T-cell (primary cell): Measurements from ENCODE around the gene ATIC. TPM values are rescaled to one million over a fixed set of nuclear protein-coding genes. Genes with fewer than 3 reads are reported as not detected.

Experiments used
- ATAC-seq, 4 experiments: fragments of 200-7000 bp in 3 of 4; fragments of 150-1000 bp in 1 of 4; cut with Tn5 transposase; replicated peaks in 1 of 4; 1 replicate in 3 of 4; 2 replicates in 1 of 4; pipeline ENCODE4 v1.10.0; 2021; ENCODE audit warnings: moderate library complexity in 3 of 4, mild to moderate bottlenecking in 2 of 4, moderate number of reproducible peaks in 1 of 4
- CTCF ChIA-PET, 2 donors: fragments of 300-600 bp; sonication (Branson Sonifier 250); formaldehyde crosslinking; loops; one replicate each; lab custom pipeline; 2022; ENCODE audit warnings: antibody characterized with exemption in 2 of 2; lab: Charles Lee
- POLR2A ChIA-PET, 2 donors: fragments of 300-600 bp; sonication (Branson Sonifier 250); formaldehyde crosslinking; loops; one replicate each; lab custom pipeline; 2022; ENCODE audit warnings: antibody characterized with exemption in 2 of 2; lab: Charles Lee
- DNase-seq, 35 experiments: peaks; one replicate each; pipeline versions ENCODE4 v3.0.0 to v3.0.0-alpha.2; 2013 to 2023
- H3K27ac ChIP-seq: one replicate; pipeline ENCODE4 v1.5.1; 2013; ENCODE audit warnings: low read length
- H3K27me3 ChIP-seq, 2 experiments: replicated peaks in 1 of 2; 1 replicate in 1 of 2; 2 replicates in 1 of 2; pipeline versions ENCODE4 v1.6.1 to v1.7.0; 2013; ENCODE audit warnings: low read length in 1 of 2, mixed read lengths in 1 of 2; ENCODE audit not compliant: control insufficient read depth in 2 of 2, insufficient read depth in 2 of 2; ENCODE audit errors: extremely low read depth in 1 of 2
- H3K36me3 ChIP-seq, 2 donors: 1 replicate in 1 of 2; 2 replicates in 1 of 2; pipeline versions ENCODE4 v1.6.1 to v1.7.0; 2013; ENCODE audit warnings: low read length in 1 of 2; ENCODE audit not compliant: control insufficient read depth in 2 of 2, insufficient read depth in 1 of 2; ENCODE audit errors: extremely low read depth in 1 of 2
- H3K4me1 ChIP-seq, 2 experiments: 1 replicate in 1 of 2; 2 replicates in 1 of 2; pipeline versions ENCODE4 v1.6.1 to v1.7.0; 2013; ENCODE audit warnings: low read length in 2 of 2, mixed read lengths in 1 of 2; ENCODE audit not compliant: insufficient read depth in 2 of 2, control insufficient read depth in 1 of 2; ENCODE audit errors: extremely low read depth in 1 of 2
- H3K4me3 ChIP-seq, 2 donors: 1 replicate in 1 of 2; 2 replicates in 1 of 2; pipeline versions ENCODE4 v1.5.1 to v1.7.0; 2013; ENCODE audit warnings: mild to moderate bottlenecking in 2 of 2, low read length in 1 of 2, moderate library complexity in 1 of 2; ENCODE audit not compliant: control insufficient read depth in 1 of 2; ENCODE audit errors: extremely low read depth in 1 of 2
- H3K9me3 ChIP-seq: 2 replicates; pipeline ENCODE4 v1.7.0; 2013
- H3K27ac Mint-ChIP-seq, 2 donors: one replicate each; pipeline ENCODE4 v1.8.0; 2020 to 2021; ENCODE audit warnings: mild to moderate bottlenecking in 2 of 2, mixed read lengths in 2 of 2
- H3K27me3 Mint-ChIP-seq, 2 donors: one replicate each; pipeline ENCODE4 v1.8.0; 2021 to 2022; ENCODE audit warnings: mixed read lengths in 2 of 2
- H3K36me3 Mint-ChIP-seq: one replicate; pipeline ENCODE4 v1.8.0; 2021; ENCODE audit warnings: mixed read lengths
- H3K4me1 Mint-ChIP-seq, 3 donors: one replicate each; pipeline ENCODE4 v1.8.0; 2020 to 2022; ENCODE audit warnings: mixed read lengths in 3 of 3, mild to moderate bottlenecking in 1 of 3
- H3K4me3 Mint-ChIP-seq, 3 donors: one replicate each; pipeline ENCODE4 v1.8.0; 2020 to 2022; ENCODE audit warnings: mild to moderate bottlenecking in 3 of 3, mixed read lengths in 3 of 3, moderate library complexity in 3 of 3
- H3K9me3 Mint-ChIP-seq, 3 donors: one replicate each; pipeline ENCODE4 v1.8.0; 2020 to 2022; ENCODE audit warnings: mixed read lengths in 3 of 3
- WGBS: methylation state at CpG from one replicate; pipeline ENCODE4 v1.1.5; 2013; ENCODE audit warnings: missing lambda C conversion rate; ENCODE audit not compliant: insufficient coverage; 5-methylcytosine and 5-hydroxymethylcytosine counted together
- total RNA-seq, 35 experiments: library from RNA in 6 of 35; stranded (reverse) in 6 of 35; fragments of 120-200 nt in 1 of 35; gene quantifications; one replicate each; pipeline versions ENCODE4 v1.2.1 to v1.2.4 and lab custom pipeline; 2013 to 2026

ATIC gene
- total RNA-seq, 5 donors from 2014 or later (not counting 1 experiment from before 2014, with no cell fraction given) = 61.9 to 97.4 (median 78.8) TPM

- Histone ChIP-seq H3K4me1 (no peaks in the 10 kb centered on the region), H3K4me3 (no peak overlapping the region), H3K27ac (no peak overlapping the region), H3K36me3 (peaks cover 0 to 3% of the 10 kb centered on the region in 2 donors), H3K9me3 (no peaks in the 10 kb centered on the region), H3K27me3 (no peaks in the 10 kb centered on the region)
- Mint-ChIP-seq H3K4me1 (no peaks in the 10 kb centered on the region), H3K27me3 (no peaks in the 10 kb centered on the region), H3K27ac (no peak overlapping the region), H3K36me3 (peaks cover 47% of the 10 kb centered on the region), H3K9me3 (no peaks in the 10 kb centered on the region), H3K4me3 (no peak overlapping the region)
- ChIA-PET POLR2A (no interaction called here), CTCF (interaction anchor here in 1 of 2 donors (1.0 kb wide), 1 partner anchor 549 kb away, joined by 3 read pairs; no protein-coding TSS in a partner anchor)
- DNase-seq (no peak), ATAC-seq (no peak)
- WGBS = no CpG with 5 or more reads among the region's 2 CpGs
Observed at GRCh38 chr2:215360596-215360995, 48.7 kb downstream of the ATIC start.

DNA sequence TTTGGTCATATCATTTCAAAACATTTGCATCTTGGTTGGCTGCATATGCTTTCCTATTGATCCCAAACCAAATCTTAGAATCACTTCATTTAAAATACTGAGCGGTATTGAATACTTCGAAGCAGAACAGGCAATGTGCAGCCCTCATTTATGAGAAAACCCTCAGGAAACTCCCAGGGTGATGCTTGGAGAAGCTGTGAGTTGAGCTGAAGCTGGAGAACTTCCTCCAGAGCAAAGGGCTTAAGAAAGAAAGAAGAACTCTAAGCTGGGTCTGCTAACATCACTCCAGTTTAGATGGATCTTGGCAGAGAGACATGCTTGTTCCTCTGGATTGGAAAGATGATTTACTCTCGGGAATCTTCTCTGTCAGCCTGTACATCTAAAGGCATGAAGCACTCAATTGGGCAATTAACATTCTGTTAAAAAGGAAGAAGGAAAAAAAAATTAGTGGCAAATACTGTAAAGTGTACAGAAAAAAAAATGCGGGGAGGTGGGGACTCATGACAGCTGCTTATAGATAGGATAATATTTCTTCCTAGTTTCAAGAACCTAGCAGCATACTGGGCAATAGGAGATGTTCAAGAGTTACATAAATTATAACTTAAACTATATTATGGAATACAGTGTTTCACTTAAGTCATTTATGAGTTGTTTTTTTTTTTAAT, 49.5 kb downstream of the ATIC start:
- Mint-ChIP-seq H3K9me3 (no peaks in the 10 kb centered on the region), H3K36me3 (peaks cover 46% of the 10 kb centered on the region), H3K27me3 (no peaks in the 10 kb centered on the region), H3K4me3 (no peak overlapping the region), H3K4me1 (no peaks in the 10 kb centered on the region), H3K27ac (no peak overlapping the region)
- Histone ChIP-seq H3K27me3 (no peaks in the 10 kb centered on the region), H3K9me3 (no peaks in the 10 kb centered on the region), H3K4me1 (no peaks in the 10 kb centered on the region), H3K4me3 (no peak overlapping the region), H3K27ac (no peak overlapping the region), H3K36me3 (peaks cover 0 to 3% of the 10 kb centered on the region in 2 donors)
- ATAC-seq = no peak
- ChIA-PET CTCF (no interaction called here), POLR2A (no interaction called here)
- no CpG with 5 or more reads among the region's 4 CpGs for WGBS
- DNase-seq = no peak

GRCh38 chr2:215361876-215362561, 50.2 kb downstream of the ATIC start:
- H3K9me3 ChIP-seq = no peaks in the 10 kb centered on the region
- Mint-ChIP-seq H3K4me3 (no peak overlapping the region), H3K27me3 (no peaks in the 10 kb centered on the region), H3K4me1 (no peaks in the 10 kb centered on the region), H3K9me3 (no peaks in the 10 kb centered on the region), H3K36me3 (peaks cover 40% of the 10 kb centered on the region), H3K27ac (no peak overlapping the region)
- peaks cover 0 to 3% of the 10 kb centered on the region in 2 donors for H3K36me3 ChIP-seq
- POLR2A ChIA-PET = no interaction called here
- H3K27me3 ChIP-seq = no peaks in the 10 kb centered on the region
- ATAC-seq (no peak), DNase-seq (no peak)
- 79% methylated on average over 3 of the region's 6 CpGs for WGBS
- H3K27ac ChIP-seq = no peak overlapping the region
- no peaks in the 10 kb centered on the region for H3K4me1 ChIP-seq
- H3K4me3 ChIP-seq = no peak overlapping the region
- CTCF ChIA-PET = no interaction called here

DNA sequence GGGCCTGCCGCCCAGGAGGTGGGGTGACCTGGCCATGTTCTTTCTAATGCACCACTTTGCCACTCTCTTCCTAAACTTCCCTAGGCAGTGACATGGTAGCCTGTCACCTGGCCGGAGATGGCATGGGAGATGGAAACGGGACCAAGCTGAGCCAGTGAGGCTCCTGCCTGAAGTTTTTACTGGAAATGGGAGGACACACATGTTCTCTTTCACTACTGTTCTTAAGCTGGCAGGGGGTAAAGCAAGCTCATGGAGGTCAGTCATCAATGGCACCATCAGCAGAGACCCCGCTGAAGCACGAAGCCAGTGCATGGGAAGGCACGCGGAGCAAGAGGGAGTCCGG, 50.7 kb downstream of the ATIC start:
- H3K4me1 ChIP-seq = no peaks in the 10 kb centered on the region
- no peak for DNase-seq
- Mint-ChIP-seq H3K27ac (no peak overlapping the region), H3K9me3 (no peaks in the 10 kb centered on the region), H3K4me1 (no peaks in the 10 kb centered on the region), H3K36me3 (peaks cover 40% of the 10 kb centered on the region), H3K4me3 (no peak overlapping the region), H3K27me3 (no peaks in the 10 kb centered on the region)
- no peak overlapping the region for H3K4me3 ChIP-seq
- 100% methylated on average over 2 of the region's 8 CpGs for WGBS
- H3K27me3 ChIP-seq = no peaks in the 10 kb centered on the region
- no peak overlapping the region for H3K27ac ChIP-seq
- ChIA-PET CTCF (no interaction called here), POLR2A (no interaction called here)
- ATAC-seq = no peak
- H3K36me3 ChIP-seq = peaks cover 0 to 3% of the 10 kb centered on the region in 2 donors
- no peaks in the 10 kb centered on the region for H3K9me3 ChIP-seq

DNA sequence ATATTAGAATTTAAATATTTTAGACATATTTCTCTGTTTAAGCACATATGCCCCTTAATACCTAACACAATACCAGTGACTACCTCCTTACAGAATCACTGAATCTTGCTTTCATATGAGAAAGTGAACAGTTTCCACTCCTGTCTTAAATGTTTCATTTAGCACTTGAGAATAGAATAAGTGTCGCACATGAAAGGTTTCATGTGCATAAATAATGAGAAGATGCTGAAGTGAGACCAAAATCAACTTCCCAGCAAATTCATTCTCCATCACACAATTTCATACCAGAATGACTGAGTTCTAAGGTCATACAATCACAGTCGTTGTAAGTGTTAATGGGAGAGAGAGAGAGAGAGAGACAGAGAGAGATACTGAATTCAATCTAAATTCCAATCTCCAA, 51.2 kb downstream of the ATIC start:
- H3K27me3 Mint-ChIP-seq = no peaks in the 10 kb centered on the region
- Histone ChIP-seq H3K9me3 (no peaks in the 10 kb centered on the region), H3K36me3 (peaks cover 0 to 3% of the 10 kb centered on the region in 2 donors), H3K27me3 (no peaks in the 10 kb centered on the region), H3K27ac (no peak overlapping the region), H3K4me1 (no peaks in the 10 kb centered on the region), H3K4me3 (no peak overlapping the region)
- no peaks in the 10 kb centered on the region for H3K4me1 Mint-ChIP-seq
- DNase-seq = no peak
- no peaks in the 10 kb centered on the region for H3K9me3 Mint-ChIP-seq
- H3K4me3 Mint-ChIP-seq = no peak overlapping the region
- POLR2A ChIA-PET = no interaction called here
- ATAC-seq = no peak
- peaks cover 43% of the 10 kb centered on the region for H3K36me3 Mint-ChIP-seq
- H3K27ac Mint-ChIP-seq = no peak overlapping the region
- CTCF ChIA-PET = no interaction called here
- no CpG with 5 or more reads among the region's 2 CpGs for WGBS

GRCh38 chr2:215363461-215364156, 51.8 kb downstream of the ATIC start:
- WGBS = no CpG with 5 or more reads among the region's 2 CpGs
- ATAC-seq = no peak
- H3K4me3 ChIP-seq = no peak overlapping the region
- no peaks in the 10 kb centered on the region for H3K4me1 ChIP-seq
- Mint-ChIP-seq H3K27me3 (no peaks in the 10 kb centered on the region), H3K4me1 (no peaks in the 10 kb centered on the region), H3K27ac (no peak overlapping the region), H3K36me3 (peaks cover 43% of the 10 kb centered on the region), H3K4me3 (no peak overlapping the region), H3K9me3 (no peaks in the 10 kb centered on the region)
- no peak for DNase-seq
- CTCF ChIA-PET = no interaction called here
- no peak overlapping the region for H3K27ac ChIP-seq
- H3K9me3 ChIP-seq = no peaks in the 10 kb centered on the region
- POLR2A ChIA-PET = no interaction called here
- peaks cover 0 to 3% of the 10 kb centered on the region in 2 donors for H3K36me3 ChIP-seq
- no peaks in the 10 kb centered on the region for H3K27me3 ChIP-seq
